AML-193 (cell line): ENCODE data around the gene SMIM10L2A.
A peak's percentile ranks its signal among the peaks of the same experiment; 100 is the strongest.
"Not testable (repeated sequence)": the region's sequence is repeated elsewhere in the genome, so short reads cannot be mapped to it uniquely, and the experiment has no call there.

Experiments used
- DNase-seq, 2 experiments: peaks; one replicate each; lab custom pipeline; 2025; lab: John Stamatoyannopoulos, UW

Gene SMIM10L2A

GRCh38 chrX:135453381-135453780 lies 31.6 kb downstream of the SMIM10L2A start:
- DNase-seq: no peak

GRCh38 chrX:135454816-135455215 lies 33.1 kb downstream of the SMIM10L2A start:
- DNase-seq: no peak

GRCh38 chrX:135461756-135462155 lies 40.0 kb downstream of the SMIM10L2A start:
- not testable (repeated sequence) for DNase-seq

GRCh38 chrX:135463937-135464336 lies 42.2 kb downstream of the SMIM10L2A start:
- DNase-seq: peak; percentile 6 to 14

- no peak for DNase-seq
Observed at GRCh38 chrX:135476378-135476777, 54.6 kb downstream of the SMIM10L2A start.

GRCh38 chrX:135477576-135477975 lies 55.8 kb downstream of the SMIM10L2A start:
- DNase-seq: peak; percentile 22 to 38
